Activated CD4-positive, CD25-positive, alpha-beta regulatory T cell (primary cell): ENCODE data around the gene DCC.

ENCODE experiments used
- DNase-seq, 4 experiments: peaks; one replicate each; lab custom pipeline; 2025; lab: John Stamatoyannopoulos, UW

The DCC gene

DNA sequence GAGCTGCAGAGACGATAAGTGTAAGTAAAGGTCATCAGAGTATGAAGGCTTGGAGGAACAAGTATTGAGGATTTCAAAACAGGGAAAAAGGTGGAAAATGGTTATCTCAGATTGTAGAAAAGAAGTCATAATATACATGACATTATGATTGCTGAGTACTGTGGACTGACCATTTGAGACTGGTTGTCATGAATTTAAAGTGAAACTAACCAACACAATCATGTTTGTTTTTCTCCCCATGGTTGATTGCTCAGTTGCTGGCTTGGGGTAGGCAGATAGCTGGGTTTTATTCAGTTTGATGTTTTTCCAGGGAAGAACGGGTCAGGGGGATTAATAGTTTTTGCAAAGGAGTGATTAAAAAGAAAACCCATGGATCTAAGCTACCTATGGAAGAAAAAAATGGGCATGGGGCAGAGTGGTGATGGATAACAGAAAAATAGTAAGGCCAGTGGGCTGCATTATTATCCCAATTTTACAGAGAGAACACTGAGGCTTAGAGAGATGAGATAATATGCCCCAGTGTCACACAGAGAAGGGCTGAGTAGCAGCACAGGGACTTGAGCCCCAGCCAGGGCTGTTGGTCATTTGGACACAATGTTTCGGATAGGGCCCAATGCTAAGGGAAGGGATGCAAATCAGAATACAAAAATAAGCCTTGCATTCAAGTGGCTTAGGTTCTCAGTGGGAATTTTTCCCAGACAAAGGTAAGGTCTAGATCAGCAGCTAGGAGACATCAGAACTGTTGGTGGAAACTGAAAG is 885.7 kb downstream of the DCC start:
- no peak for DNase-seq

DNA sequence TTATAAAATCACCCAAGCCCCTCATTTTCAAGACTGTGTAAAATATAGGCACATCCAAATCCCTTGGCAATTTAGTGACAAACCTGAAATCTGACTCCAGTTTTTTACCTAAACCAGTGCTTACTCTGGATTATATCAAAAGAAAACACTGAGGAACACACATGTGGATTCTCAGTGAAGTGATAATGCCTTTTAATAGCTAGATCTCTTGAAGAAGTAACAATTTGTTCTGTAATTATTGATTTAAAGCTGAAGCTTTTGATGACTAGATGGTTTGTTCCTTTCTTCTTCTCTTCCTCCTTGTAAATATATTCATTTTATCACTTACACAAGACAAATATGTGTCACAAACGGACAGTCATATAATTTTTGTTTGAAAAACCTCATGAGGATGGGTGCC is 894.6 kb downstream of the DCC start:
- no peak for DNase-seq

DNA sequence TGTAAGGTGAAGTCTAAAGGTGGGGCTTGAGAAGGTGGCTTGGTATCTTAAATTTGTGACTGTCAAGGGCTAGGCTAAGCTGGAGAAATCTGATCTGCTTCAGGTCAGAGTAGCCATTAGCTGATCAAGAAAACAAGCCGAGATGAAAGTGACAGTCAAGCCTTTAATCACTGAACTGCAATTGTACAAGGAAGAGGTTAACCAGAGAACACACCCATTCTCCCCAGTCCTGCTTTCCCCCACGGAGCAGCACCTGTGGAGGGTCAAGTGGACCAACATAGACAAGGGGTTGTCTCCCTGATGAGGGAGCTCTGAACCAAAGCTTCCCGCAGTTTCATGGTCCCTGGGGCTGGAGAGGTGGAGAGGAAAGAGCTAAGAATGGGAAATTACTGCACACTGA is 901.2 kb downstream of the DCC start:
- no peak for DNase-seq

DNA sequence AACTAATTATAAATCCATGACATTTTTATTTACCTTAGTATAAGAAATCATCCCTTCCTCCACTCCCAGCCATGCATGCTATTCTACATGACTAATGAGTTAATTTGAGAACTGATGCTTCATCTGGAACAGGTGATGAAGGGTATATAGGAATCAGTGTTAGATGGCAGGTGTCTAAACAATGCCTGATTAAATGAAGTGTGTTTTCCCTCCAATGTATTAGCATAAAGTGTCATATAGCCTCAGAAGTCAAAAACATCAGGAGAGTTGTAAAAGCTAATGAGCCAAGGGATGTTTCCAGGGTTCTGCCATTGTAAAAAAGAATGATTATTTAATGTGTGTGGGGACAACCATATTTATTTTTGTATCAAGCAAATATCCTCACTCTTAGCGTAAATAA is 913.8 kb downstream of the DCC start:
- DNase-seq: no peak

DNA sequence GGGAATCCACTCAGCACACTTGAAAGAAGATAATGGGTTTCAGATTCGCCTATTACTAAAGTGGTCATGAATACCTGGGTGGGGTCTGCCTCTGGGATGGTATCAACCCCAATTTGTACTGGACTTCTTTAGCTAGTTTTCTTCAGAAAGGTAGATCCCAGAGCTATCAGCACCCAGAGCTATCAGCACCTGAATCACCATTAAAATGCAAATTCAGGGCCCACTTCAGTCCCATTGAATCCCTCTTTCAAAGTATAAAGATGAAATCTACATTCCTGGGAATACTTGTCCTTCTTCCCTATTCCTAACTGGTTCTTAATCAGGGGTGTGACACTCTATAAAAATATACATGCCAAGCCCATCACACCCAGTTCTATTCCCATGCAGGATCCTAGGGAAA is 914.3 kb downstream of the DCC start:
- DNase-seq: no peak

DNA sequence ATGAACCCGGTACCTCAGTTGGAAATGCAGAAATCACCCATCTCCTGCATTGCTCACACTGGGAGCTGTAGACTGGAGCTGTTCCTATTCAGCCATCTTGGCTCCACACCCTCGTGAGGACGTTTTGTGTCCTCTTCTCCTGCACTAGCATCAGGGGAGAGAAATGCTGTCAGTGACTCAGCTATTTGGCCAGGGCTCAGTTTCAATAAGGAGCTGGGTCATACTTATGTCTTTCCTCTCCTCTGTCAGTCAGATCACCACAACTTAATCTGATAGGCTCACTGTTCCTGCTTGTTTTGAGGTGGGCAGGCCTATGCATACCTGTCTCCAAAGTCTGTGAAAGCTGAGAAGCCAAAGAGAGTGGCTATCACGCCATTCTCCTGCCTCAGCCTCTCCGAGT is 921.2 kb downstream of the DCC start:
- no peak for DNase-seq

DNA sequence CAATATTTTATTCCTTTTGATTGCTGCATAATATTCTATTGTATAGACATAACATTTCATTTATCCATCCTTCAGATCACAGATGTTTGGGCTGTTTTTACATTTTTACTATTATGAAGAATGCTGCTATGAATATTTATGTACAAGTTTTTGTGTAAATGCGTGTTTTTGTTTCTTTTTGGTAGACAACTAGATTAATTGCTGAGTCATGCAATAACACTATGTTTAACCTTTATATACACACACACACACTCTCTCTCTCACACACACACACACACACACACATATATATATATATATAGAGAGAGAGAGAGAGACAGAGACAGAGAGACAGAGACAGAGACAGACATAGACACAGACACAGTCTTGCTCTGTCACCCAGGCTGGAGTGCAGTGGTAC is 926.9 kb downstream of the DCC start:
- DNase-seq: no peak

DNA sequence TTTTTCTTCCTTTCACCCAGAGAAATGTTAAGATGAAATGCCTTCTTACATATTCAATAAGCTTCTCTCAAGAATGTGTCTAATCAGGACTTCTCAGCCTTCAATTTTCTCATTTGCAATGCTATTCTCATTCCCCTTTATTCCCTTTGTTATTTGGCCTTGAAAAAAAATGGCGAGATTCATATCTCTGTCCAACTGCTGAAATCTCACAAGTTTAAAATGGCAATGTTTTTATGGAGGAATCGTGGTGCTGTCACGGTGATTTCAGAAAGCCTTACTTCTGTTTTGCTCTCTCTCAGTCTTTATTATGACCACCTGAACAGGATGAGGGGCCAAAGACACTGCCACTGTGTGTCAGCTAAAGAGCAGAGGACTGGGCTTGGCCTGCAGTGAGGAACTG is 928.5 kb downstream of the DCC start:
- DNase-seq: no peak

DNA sequence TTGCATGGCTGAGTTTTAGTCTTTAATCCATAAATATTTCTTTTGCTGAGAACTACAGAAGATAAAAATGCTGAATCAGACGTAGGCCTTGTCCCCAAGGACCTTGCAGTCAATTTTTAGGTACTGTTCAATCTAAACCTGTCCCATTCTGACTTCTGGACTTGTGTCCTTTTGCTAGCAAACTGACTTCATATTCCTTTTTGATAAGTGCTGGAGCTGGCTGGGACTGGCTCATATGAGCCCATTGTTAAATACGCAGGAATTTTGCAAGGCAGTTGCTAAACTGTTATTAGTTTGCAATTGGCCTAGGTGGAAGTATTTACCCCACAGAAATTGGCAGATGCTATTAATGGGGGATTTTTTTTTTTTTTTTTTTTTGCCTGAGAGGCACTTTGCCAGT is 941.4 kb downstream of the DCC start:
- DNase-seq: no peak

DNA sequence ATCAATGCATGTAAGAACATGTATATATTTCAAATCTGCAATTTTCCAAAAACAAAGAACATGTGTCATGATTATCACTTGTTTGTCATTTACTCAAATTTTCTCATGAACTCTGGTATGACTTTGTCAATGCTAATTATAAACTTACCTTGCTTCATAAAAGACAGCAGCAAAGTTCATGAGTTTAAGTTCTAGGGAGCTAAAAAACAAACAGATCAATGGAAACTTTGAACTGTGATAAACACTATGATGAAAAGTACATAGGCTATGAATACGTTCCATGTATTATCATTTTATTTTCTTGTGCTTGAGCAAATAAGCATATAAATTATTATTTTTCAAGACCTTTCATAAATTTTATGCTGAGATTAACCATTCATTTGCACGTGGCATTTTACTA is 943.7 kb downstream of the DCC start:
- DNase-seq: no peak

DNA sequence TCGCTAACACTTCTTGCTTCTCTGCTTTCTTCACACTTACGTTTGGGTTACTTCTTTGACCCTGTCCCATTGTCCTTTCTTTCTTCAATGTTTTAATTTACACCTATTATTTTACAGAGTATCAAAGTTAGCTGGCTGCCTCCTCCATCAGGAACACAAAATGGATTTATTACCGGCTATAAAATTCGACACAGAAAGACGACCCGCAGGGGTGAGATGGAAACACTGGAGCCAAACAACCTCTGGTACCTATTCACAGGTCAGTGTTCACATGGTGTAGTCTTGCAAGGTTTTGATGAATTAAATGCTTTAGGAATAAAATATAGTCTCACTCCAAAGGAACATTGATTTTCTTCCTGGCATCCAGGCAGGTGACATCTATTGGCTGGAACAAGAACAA is 965.5 kb downstream of the DCC start:
- no peak for DNase-seq

DNA sequence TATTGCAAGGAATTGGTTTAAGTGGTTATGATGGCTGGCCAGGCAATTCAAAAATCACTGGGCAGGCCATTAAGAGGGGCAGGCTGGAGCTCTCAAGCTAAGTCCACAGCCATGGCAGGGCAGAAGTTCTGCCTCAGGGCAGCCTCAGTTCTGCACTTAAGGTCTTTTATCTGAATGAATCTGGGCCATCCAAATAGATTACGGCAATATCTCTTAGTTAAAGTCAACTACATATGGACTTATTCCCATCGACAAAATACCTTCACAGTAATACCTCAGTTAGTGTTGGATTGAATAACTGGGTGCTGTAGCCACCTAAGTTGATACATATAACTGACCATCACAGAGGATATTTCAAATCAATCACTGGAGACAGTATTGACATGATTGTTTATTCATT is 979.6 kb downstream of the DCC start:
- no peak for DNase-seq

DNA sequence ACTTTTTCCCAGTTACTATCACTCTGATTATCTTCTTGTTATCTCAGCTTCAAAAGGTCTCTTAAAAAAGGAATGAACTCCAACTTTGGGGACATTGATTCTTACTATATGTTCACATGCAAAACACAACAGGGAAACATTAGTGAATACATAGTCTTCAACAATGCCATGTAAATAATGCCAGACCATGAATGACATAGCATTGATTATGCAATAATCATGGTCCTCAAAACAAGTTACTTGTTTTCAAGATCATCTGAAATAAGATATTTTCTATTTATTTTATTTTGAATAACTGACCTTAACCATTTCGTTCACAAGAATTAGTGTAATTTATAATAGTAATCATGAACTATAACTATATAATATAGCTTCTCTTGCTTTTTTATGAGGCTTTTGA is 982.2 kb downstream of the DCC start:
- DNase-seq: no peak

DNA sequence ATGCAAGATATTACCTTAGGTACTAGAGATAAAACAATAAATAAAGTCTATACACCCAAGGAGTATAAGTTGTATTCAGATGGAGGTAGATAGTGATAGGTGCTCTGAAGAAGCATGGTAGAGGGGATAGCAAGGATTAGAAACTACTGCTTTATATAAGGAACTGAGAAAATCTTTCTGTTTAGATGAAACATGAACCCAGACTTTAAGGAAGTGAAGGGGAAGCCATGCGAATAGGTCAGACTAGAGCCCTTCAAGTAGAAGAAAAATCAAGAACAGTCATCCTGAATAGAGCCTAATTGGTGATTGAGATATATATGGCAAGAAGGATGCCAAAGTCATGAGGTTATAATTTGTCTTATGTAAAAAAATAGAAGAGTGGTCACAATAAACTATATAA is 984.4 kb downstream of the DCC start:
- no peak for DNase-seq

DNA sequence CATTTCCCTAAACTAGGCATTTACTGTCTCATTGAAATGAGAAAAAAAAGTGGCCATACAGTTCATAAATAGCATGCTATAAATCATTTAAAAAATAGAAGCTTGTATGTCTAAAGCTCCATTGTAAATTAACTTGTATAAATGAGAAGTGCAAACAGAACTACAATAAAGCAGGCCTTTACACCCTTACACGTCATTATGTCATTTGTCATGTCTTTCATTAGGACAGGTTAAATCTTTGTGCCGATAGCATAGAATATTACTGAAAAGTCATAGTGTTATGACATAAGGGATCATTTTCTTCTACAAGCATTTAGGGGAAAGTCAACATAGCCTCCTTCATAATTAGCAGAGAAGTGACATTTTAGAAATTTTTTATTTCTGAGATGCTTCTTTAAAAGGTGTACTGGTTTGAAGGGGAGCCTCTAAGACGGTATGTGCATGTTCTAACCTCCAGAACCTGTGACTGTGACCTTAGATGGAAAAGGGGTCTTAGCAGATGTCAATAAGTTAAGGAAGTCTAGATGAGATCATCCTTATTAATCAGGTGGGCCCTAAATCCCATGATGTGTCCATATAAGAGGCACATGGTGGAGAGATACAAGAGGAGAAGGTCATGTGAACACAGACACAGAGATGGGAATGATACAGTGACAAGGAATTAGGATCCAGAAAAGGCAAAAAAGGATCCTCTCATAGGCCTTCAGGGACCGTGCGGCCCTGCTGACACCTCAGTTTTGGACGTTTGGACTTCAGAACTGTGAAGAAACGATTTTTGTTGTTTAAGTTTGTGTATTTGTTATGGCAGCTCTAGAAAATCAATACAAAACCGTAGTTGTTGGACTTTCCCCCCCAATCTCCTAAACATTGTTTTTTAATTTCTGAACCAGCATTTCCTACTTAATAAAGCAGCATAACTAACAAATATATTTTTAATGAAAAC is 1020.8 kb downstream of the DCC start:
- DNase-seq: no peak

DNA sequence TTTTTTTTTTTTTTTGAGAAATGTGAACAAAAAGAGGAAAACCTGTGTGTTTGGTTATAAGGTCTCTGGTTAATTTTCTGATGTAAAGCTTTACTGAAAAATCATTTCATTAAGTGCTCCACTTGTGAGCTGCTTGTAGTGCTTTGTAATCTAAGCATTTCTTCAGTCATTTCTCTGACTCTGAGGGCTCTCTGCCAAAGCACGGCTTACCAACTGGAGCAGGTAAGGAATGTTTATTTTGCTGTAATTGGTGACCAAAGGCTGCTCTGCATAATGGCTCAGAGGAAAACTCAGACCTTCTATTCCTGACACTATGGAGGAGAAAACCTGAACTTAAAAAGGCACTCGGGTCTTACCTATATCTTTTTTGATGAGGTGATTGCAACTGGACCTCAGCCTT is 1035.6 kb downstream of the DCC start:
- no peak for DNase-seq

DNA sequence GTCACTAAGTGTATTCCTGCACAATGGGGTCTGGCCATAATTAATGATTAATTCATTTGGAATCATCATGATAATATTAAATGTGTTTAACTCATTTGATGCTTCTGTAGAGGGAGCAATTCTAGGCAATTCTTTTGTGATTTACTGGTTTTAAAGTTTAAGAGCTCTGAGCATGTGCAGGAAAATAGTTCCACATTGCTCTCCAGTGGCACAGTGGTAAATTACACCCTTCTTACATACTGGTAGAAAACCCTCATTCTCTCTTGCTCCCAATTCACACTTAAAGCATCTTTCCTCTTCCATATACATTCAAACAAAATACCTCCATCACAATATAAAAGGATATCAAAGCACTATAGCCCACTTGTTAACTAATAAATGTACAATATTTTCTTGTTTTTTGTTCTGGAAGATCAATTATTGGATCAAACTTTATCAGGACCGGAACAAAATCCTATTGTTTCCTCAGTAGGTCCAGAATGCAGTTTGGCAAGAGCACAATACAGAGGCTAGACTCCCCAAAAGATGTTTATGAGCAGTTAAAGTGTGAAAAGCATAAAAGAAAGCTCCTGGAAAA is 1040.2 kb downstream of the DCC start:
- no peak for DNase-seq

DNA sequence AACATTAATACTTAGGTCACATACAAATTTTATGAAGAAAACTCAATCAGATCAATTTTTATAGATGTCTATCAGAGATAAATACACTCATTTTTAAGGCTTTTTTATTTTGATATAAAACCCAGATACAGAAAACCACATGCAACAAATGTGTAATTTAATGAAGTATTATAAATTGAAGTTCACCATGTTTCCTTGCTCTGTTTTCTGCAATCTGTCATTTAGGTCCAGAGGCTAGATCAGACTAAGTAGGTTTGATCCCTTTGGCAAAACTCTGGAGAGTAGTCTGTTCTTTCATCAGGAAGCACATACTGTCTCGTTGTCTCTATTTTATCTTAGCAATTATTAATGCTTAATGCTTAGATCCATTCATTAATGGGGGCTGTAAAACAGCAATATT is 1042.9 kb downstream of the DCC start:
- no peak for DNase-seq

DNA sequence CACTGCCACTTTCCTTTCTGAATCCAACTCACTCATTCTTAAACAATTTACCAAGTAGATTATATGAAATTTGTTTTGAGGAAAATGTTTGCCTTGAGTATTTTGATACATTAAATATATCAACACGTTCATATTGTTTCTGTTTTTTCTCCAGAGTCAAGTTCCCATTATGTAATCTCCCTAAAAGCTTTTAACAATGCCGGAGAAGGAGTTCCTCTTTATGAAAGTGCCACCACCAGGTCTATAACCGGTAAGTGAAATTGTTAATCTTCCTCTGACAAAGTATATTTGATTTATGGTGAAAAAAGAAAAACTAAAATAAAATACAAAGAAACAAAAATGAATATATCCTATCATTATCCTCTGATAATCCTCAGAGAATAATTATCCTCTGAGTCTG is 1045.9 kb downstream of the DCC start:
- DNase-seq: no peak

DNA sequence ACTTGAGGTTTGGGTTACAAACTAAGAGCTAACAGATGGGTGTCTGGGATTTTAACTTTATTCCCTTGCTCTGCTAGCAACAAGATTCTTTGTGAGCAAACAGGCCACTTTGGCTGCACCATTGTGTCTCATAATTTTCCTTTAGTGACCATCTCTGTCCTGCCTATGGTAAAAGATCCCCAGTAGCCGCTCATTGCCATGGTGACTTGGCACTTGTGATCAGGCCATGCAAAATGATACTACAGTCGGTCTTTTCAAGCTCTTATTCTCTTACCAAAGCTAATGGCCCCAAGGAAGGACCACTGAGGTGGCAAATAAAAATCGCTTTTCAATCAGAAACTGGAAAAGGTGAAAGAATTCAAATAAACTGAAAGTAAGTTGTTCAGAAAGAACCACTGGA is 1047.6 kb downstream of the DCC start:
- no peak for DNase-seq

DNA sequence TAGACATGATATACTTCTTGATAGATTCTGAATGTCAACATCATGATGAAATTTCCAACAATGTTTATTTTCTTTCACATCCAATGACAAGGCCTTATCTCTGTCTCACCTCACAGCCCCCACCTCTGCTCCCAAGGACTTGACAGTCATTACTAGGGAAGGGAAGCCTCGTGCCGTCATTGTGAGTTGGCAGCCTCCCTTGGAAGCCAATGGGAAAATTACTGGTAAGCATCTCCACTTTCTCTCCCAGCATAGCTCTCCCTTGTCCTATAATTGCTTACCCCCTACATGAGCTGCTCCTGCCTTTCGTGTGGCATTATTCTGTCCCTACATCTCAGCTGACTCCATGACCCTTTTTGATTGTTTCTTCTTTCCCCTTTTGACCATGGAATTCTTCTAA is 1062.7 kb downstream of the DCC start:
- DNase-seq: no peak

DNA sequence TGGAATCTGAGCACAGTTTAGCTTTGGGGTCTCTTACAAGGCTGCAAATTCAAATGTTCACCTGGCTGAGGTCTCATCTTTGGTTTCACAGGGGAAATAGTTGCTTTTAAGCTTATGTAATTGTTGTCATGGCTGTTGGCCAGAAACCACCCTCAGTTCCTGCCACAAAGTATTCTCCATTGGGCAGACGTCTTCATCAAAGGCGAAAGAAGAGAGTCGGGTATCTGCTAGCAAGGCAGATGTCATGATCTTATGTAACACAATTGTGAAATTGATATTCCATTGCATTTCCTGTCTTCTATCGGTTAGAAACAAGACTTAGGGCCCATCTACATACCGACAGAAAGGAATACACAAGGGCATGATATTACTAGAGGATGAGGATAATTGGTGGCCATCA is 1068.3 kb downstream of the DCC start:
- no peak for DNase-seq

DNA sequence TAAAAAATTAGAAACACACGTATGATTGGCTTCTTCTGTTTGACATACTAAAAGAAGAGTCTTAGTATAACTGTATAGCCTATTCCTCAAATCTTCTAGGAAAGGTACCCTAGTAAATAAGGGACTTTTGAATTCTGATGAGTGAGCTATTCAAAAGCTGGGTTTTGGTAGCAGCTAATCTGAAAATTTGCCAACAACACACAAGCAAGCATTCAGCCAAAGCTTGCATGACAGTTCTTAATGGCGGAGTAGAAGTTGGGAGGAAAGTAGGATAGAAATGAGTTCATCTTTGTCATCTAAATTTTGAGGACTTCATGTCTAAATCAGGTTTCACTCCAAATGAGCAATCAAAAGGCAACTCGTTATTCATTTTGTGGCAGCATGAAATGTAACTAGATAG is 1071.5 kb downstream of the DCC start:
- DNase-seq: no peak
